Urinary bladder (tissue), 4 donors: ENCODE results near the gene CCDC13. TPM values are rescaled to one million over a fixed set of nuclear protein-coding genes. Genes with fewer than 3 reads are reported as not detected.
"Not testable (repeated sequence)": the region's sequence is repeated elsewhere in the genome, so short reads cannot be mapped to it uniquely, and the experiment has no call there.

Source experiments
- DNase-seq: peaks from one replicate; pipeline ENCODE4 v3.0.0-alpha.2; 2015; ENCODE audit errors: extremely low spot score
- H3K27ac ChIP-seq: one replicate; pipeline ENCODE4 v1.5.1; 2013; ENCODE audit warnings: low read depth, mild to moderate bottlenecking, moderate library complexity
- H3K36me3 ChIP-seq: one replicate; pipeline ENCODE4 v1.6.1; 2013; ENCODE audit warnings: mild to moderate bottlenecking, moderate library complexity; ENCODE audit not compliant: insufficient read depth
- H3K4me1 ChIP-seq: one replicate; pipeline ENCODE4 v1.6.1; 2013; ENCODE audit warnings: mild to moderate bottlenecking, moderate library complexity; ENCODE audit not compliant: insufficient read depth
- H3K4me3 ChIP-seq: one replicate; pipeline ENCODE4 v1.5.1; 2013; ENCODE audit warnings: low read depth, low read length
- WGBS: extraction: QIAGEN DNeasy Blood & Tissue Kit; methylation state at CpG from one replicate; pipeline ENCODE4 v1.1.7; 2013; 5-methylcytosine and 5-hydroxymethylcytosine counted together
- polyA plus RNA-seq: library from polyadenylated mRNA; stranded (reverse); fragments of 200-250 nt; gene quantifications from one replicate; pipeline ENCODE4 v1.2.3, GENCODE V29; 2013
- total RNA-seq: library from RNA; depleted of rRNA; stranded (reverse); fragments of >200 nt; gene quantifications from one replicate; pipeline ENCODE4 v1.2.3, GENCODE V29; 2014
- donor health status: healthy with polysubstance abuse.
- donor health status: healthy.

The CCDC13 gene
- 1.1 TPM for total RNA-seq
- polyA plus RNA-seq = 1.5 TPM

DNA sequence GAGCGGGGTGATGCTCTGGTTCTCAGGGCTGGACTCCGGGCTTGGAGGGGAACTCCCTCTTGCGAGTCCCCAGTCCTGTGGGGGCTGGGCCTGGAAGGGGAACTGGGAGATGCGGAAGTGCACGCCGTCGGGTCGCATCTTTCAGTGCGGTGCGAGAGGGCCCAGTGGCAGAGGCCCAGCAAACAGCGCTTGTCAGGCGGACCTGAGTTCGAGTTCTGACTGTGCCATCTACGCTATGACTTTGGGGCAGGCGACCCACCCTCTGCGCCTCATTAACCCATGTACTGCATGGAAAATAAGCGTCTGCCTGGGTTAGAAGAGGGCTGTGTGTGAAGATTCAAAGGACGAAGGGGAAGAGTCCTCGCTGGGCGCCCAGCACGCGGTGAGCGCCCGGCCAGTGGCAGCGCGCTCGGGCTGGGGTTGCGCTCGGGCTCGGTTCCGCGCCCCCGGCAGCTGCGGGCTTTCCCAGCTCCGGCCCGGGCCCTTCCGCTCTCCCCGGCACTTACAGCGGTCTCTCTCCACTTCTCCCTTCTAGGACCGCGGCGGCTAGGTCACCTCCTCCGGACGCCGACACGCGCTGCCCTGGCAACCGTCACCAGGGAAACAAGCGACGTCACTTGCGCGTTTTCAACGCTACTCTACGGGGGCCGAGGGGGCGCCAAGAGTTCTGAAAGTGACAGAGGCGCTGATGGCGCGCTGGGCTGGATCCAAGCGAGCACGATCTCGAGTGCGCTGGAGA, at the start of gene CCDC13:
Gene CCDC13 (minus strand): TSS at position 584 of the 739 bp plus-strand sequence. CDS start 14,908 bp downstream, outside the sequence.
- 4% methylated on average over 63 of the region's 63 CpGs for WGBS
- no peak within 1 kb of the TSS for H3K27ac ChIP-seq
- no peaks in the 10 kb centered on the region for H3K4me1 ChIP-seq
- peak; percentile 81 for DNase-seq
- H3K4me3 ChIP-seq = peak within 1 kb of the TSS; percentile 44
- no peaks in the 10 kb centered on the region for H3K36me3 ChIP-seq

- Histone ChIP-seq H3K4me3 (no peak overlapping the region), H3K36me3 (no peaks in the 10 kb centered on the region), H3K4me1 (no peaks in the 10 kb centered on the region), H3K27ac (no peak overlapping the region)
- DNase-seq = no peak
- 87% methylated on average over 3 of the region's 3 CpGs for WGBS
These were observed 49.8 kb upstream of the CCDC13 start for GRCh38 chr3:42822828-42823227.

GRCh38 chr3:42820746-42821051, 47.6 kb upstream of the CCDC13 start:
- no peak overlapping the region for H3K4me3 ChIP-seq
- H3K27ac ChIP-seq = no peak overlapping the region
- DNase-seq = no peak
- 89% methylated on average over 6 of the region's 6 CpGs for WGBS
- no peaks in the 10 kb centered on the region for H3K36me3 ChIP-seq
- H3K4me1 ChIP-seq = no peaks in the 10 kb centered on the region

GRCh38 chr3:42819351-42819965, 46.4 kb upstream of the CCDC13 start:
- Histone ChIP-seq H3K4me3 (no peak overlapping the region), H3K4me1 (no peaks in the 10 kb centered on the region), H3K36me3 (no peaks in the 10 kb centered on the region), H3K27ac (no peak overlapping the region)
- 31% methylated on average over 2 of the region's 2 CpGs for whole genome bisulfite sequencing
- no peak for DNase-seq

DNA sequence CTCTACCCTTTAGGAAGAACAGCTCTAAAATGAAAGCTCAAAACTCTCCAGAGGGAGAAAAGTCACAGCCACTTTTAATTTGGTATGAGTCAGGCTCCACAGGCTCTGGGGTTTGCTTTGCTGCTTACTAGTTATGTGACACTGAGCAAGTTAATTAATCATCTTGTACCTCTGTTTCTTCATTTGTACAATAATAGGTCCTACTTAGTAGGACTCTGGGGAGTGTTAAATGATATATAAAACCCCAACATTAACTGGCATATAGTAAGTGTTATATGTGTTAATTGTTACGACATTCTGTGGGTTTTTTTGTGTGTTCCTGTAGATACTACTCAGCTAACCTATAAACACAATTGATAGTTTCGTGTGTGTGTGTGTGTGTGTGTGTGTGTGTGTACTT, 42.8 kb upstream of the CCDC13 start:
- no peak overlapping the region for H3K4me3 ChIP-seq
- no peaks in the 10 kb centered on the region for H3K36me3 ChIP-seq
- no peak overlapping the region for H3K27ac ChIP-seq
- DNase-seq = no peak
- WGBS = 76% methylated on average over 2 of the region's 2 CpGs
- H3K4me1 ChIP-seq = no peaks in the 10 kb centered on the region

GRCh38 chr3:42814914-42815507, 42.0 kb upstream of the CCDC13 start:
- H3K27ac ChIP-seq = no peak overlapping the region

DNA sequence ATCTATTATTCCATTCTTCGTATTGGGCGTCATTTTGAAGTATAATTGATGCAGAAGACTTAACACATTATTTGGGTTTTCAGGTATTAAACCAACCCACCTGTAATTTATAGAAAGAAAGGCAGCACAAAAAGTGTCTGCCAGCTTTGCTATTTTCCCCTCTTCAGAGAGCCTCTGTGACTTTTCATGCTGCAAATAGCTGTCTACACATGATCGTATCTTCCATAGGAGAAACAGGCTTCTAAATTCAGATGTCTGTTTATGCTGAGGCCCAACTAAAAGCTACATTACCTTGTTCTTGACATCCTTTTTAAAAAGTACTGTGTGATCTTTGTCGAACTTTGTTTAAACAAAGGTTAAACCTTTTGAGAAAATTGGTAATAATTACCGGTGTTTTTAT, 41.2 kb upstream of the CCDC13 start:
- H3K4me3 ChIP-seq = no peak overlapping the region
- no peak for DNase-seq
- no peaks in the 10 kb centered on the region for H3K36me3 ChIP-seq
- WGBS = 72% methylated on average over 5 of the region's 5 CpGs
- H3K27ac ChIP-seq = no peak overlapping the region
- no peaks in the 10 kb centered on the region for H3K4me1 ChIP-seq

More at GRCh38 chr3:42814914-42815507, 42.0 kb upstream of the CCDC13 start:
- 42% methylated on average over 2 of the region's 2 CpGs for WGBS
- Histone ChIP-seq H3K36me3 (no peaks in the 10 kb centered on the region), H3K4me1 (no peaks in the 10 kb centered on the region), H3K4me3 (no peak overlapping the region)
- DNase-seq = no peak

- not testable (repeated sequence) for H3K36me3 ChIP-seq, DNase-seq, H3K27ac ChIP-seq, H3K4me3 ChIP-seq, H3K4me1 ChIP-seq
- 38% methylated on average over 15 of the region's 15 CpGs for WGBS
These were observed 38.2 kb upstream of the CCDC13 start for GRCh38 chr3:42811118-42811883.

DNA sequence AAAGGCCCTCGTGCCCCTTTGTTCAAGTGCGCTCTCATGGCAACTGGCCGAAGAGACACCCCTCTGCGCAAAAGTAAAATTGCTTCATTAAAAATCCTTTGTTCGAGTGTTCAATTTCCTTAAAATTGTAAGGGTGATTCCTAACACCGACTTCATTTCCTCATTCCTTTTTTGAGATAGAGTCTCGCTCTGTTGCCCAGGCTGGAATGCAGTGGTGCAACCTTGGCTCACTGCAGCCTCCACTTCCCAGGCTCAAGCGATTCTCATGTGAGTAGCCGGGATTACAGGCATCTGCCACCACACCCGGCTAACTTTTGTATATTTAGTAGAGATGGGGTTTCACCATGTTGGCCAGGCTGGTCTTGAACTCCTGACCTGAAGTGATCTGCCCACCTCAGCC, 37.7 kb upstream of the CCDC13 start:
- not testable (repeated sequence) for H3K36me3 ChIP-seq, H3K27ac ChIP-seq, DNase-seq, H3K4me3 ChIP-seq, H3K4me1 ChIP-seq
- WGBS = 81% methylated on average over 10 of the region's 10 CpGs

- no peak within 1 kb of the TSS for H3K4me3 ChIP-seq
- WGBS = 91% methylated on average over 5 of the region's 5 CpGs
- no peak within 1 kb of the TSS for H3K27ac ChIP-seq
- H3K4me1 ChIP-seq = no peaks in the 10 kb centered on the region
- no peaks in the 10 kb centered on the region for H3K36me3 ChIP-seq
- no peak for DNase-seq
These were observed 36.1 kb upstream of the CCDC13 start, which contains the start of gene ACKR2 for GRCh38 chr3:42809202-42809601. Gene ACKR2 (plus strand): TSS chr3:42809445. CDS start chr3:42864503, 55,058 bp downstream.

GRCh38 chr3:42807929-42808328, 34.9 kb upstream of the CCDC13 start:
- H3K27ac ChIP-seq = no peak overlapping the region
- no peaks in the 10 kb centered on the region for H3K4me1 ChIP-seq
- H3K4me3 ChIP-seq = no peak overlapping the region
- H3K36me3 ChIP-seq = no peaks in the 10 kb centered on the region
- no peak for DNase-seq
- WGBS = 91% methylated on average over 4 of the region's 4 CpGs

DNA sequence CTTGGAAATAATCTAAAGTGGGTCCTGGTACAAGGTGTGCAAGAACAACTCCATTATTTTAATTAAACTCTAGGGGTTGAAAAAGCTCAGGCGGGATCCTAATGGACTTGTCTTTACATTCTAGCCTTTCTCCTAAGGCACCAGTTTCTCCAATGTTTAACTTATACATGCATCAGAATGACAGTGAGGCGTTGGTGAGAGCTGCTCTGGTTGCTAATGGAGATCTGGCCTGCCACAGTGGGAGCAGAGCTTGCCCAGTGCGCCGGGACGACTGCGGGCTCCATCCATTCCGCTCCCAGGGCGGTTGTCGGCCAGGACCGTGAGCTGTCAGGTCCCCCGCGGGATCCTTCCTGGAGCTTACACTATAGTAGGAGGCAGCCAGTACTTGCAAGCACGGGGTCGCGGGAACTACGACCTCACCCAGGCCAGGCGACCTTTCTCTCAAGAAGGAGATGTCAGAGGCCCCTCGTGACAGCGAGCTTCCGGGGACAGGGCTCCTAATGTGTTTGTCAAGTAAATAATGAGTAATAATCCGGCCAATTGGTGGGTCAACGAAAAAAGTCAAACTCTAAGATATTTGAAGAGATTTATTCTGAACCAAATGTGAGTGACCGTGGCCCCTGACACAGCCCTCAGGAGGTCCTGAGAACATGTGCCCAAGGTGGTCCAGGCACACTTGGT, 32.2 kb upstream of the CCDC13 start:
- no peak for DNase-seq
- Histone ChIP-seq H3K36me3 (no peaks in the 10 kb centered on the region), H3K4me1 (no peaks in the 10 kb centered on the region), H3K4me3 (no peak overlapping the region), H3K27ac (no peak overlapping the region)
- WGBS = 32% methylated on average over 23 of the region's 23 CpGs

DNA sequence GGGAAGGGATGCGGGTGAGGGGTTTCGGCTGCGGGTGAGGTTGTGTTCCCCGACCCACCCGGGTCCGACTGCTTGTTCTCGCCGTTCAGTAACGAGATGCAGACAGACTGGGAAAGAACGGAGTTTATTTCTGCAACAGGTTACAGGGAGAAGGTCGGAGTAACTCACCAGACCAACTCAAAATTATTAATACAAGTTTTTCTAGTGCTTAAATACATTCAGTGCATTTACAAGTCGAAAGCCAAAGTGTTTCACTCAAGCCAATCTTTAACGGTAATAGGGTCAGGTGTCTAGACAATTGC, 31.7 kb upstream of the CCDC13 start:
- no peaks in the 10 kb centered on the region for H3K36me3 ChIP-seq
- no peak for DNase-seq
- H3K4me3 ChIP-seq = peak overlapping the region; percentile 79
- H3K27ac ChIP-seq = peak overlapping the region; percentile 88
- WGBS = 2% methylated on average over 13 of the region's 13 CpGs
- H3K4me1 ChIP-seq = no peaks in the 10 kb centered on the region
